ENCODE data around the gene PCDH9. TPM values are rescaled to one million over a fixed set of nuclear protein-coding genes. Genes with fewer than 3 reads are reported as not detected.

Gene PCDH9
- total and polyA plus RNA-seq, 2 donors: 0.72 to 28.2 TPM

DNA sequence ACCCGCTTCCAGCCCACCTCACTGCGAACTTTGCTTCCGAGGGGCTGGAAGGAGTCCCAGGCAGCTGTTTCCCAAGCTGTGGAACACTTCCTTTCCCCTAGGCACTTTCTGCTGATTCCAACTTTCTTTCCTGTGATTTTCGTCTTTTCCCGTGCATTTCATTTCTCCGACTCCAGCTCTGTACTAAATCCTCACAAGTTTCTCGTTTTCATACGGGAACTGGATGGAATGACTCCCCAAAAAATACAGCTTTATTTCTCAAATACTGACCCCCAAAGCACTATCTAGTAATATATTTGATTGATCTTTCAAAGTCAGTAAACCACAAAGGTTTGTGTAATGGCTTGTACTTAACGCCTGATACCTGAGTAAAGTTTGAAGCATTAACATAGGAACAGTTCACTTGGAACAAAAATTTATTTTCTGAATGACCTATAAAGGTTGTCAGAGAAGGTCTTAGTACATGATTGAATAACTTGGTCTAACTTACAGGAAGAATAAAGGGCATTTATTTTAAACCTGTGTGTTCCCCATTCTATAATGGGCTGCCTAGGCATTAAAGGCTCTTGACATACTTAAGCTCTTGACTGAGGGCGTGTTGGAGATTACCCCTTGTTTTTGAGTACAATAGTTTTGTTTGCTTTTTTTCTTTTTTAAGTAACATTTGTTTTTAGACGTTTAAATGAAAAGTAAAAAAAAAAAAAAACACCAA lies 1.3 kb upstream of the PCDH9 start:
- 5% methylated on average over 11 of the region's 11 CpGs for WGBS
- DNase-seq (ENCODE audit: extremely low spot score): peak; percentile 40
- H3K4me1 ChIP-seq (ENCODE audit: insufficient read depth): no peaks in the 10 kb centered on the region
- H3K27ac ChIP-seq (ENCODE audit: low read depth): no peak overlapping the region
- no peaks in the 10 kb centered on the region for H3K36me3 ChIP-seq (ENCODE audit: insufficient read depth)
- peak overlapping the region; percentile 48 for H3K4me3 ChIP-seq (ENCODE audit: low read depth, low read length)

DNA sequence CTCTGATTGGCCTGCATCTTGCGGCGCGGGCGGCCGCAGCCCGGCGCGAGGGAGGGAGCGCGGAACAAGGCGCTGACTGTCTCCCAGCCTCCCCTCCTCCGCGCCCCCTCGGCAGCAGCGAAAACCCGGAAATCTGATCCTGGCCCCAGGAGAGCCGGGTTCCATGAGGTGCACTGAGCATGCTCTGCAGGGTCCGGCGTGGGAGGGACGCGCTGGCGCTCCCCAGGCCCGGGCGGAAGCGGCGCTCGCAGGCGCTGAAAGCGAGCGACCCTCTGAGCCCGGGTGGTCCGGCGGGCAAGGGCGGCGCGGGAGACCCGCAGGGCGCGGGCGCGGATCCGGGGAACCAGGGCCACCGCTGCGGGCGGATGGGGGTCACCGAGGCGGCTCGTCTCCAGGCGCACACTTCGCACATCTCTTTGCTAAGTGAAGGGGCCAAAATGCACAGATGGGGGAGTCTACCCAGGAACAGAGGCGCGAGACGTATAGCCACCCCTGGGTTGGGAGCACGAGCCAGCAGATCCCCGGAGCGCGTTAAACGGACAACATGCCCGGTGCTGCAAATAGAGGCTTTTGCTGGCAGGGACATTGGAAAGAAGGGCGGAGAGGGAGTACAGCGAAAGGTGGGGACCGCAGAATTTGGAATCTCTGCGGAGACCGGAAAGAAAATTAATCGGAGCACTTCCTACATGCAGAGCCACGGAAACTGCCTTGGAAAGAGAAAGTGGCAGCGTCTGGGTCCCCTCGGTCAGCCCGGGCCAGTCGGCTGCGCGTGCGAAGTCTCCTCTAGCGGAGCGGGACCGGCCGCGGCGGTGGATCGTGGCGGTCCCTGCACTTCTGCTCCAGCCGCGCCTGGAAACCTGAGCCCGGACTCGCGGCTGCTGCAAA lies 510 bp upstream of the PCDH9 start:
- no peaks in the 10 kb centered on the region for H3K4me1 ChIP-seq (ENCODE audit: insufficient read depth)
- WGBS: under 1% methylated on average over 86 of the region's 86 CpGs
- DNase-seq (ENCODE audit: extremely low spot score): peak; percentile 92
- peak overlapping the region; percentile 48 for H3K4me3 ChIP-seq (ENCODE audit: low read depth, low read length)
- peak overlapping the region; percentile 51 for H3K27ac ChIP-seq (ENCODE audit: low read depth)
- H3K36me3 ChIP-seq (ENCODE audit: insufficient read depth): no peaks in the 10 kb centered on the region

DNA sequence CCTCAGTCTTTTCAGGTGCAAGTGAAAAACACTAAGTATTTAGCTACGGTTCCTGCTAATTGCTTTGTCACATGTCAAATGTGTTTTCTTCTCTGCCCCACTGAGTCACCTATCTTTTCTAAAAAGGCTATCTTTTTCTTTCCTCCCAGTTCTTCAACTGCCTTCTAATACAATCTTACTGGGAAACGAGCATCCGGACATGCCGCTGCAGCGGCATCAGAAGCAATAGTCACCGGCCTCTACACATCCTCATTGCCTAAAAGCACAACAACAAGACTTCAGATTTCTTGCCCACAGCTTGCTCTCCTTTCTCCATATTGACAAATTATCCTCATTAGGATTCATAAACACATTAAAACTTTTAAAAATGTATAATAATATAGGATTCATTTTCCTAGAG lies 1.2 kb downstream of the PCDH9 start:
- Histone ChIP-seq H3K4me1 (ENCODE audit: insufficient read depth) (no peaks in the 10 kb centered on the region), H3K36me3 (ENCODE audit: insufficient read depth) (no peaks in the 10 kb centered on the region), H3K27ac (ENCODE audit: low read depth) (no peak overlapping the region), H3K4me3 (ENCODE audit: low read depth, low read length) (peak overlapping the region; percentile 17)
- no peak for DNase-seq (ENCODE audit: extremely low spot score)
- 5% methylated on average over 6 of the region's 6 CpGs for WGBS

DNA sequence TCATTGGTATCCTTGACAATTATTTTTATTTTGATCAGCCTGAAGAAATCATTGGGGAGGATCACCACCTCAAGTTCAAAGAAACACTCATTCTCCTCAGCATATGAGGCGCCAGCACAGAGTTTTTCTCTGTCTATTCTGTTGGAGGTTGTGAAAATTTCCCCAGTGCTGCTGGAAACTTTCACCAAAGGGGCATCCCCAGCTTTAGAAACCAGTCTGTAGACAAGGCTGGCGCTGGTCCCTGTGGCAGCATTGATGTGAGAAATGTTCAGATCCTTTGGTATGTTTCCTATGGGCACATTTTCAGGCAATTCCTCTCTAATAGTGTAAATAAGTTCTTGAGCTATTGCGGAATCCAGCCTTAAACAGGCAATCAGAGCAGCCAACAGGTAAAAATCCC lies 2.1 kb downstream of the PCDH9 start:
- no peak for DNase-seq (ENCODE audit: extremely low spot score)
- no peak overlapping the region for H3K27ac ChIP-seq (ENCODE audit: low read depth)
- no peaks in the 10 kb centered on the region for H3K4me1 ChIP-seq (ENCODE audit: insufficient read depth)
- WGBS: 94% methylated on average over 3 of the region's 3 CpGs
- no peaks in the 10 kb centered on the region for H3K36me3 ChIP-seq (ENCODE audit: insufficient read depth)
- no peak overlapping the region for H3K4me3 ChIP-seq (ENCODE audit: low read depth, low read length)

DNA sequence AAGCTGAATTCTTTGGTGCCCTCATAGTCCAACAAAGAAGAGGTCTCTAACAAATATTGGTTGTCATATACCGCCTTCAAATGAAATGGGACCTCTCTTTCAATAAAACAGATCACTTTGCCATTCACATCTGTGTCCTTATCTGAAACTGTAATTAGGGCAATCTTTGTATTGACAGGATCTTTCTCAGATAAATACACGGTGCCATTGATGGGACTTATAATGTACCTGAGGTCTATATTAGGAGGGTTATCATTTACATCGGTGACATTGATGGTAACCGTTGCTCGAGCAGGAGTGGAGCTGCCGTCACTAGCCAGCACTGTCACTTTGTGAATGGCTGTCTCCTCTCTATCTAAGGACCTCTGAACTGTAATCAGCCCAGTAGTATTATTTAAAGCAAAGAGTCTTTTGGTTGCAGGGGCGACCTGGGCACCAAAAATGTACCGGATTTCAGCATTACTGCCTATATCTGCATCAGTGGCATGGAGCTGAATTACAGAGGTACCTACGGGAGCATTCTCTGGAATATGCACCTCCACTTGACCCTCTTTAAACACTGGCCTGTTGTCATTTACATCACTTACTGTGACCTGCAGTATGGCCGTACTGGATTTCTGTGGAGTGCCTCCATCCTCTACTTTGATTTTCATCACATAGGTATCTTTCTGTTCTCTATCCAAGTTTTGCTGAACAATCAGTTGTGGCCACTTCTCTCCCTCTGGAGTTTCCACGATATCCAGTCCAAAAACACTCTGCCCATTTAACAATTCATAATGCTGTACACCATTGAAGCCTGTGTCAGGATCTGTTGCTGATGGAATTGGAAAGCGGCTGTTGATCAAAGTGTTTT lies 2.8 kb downstream of the PCDH9 start:
- Histone ChIP-seq H3K36me3 (ENCODE audit: insufficient read depth) (no peaks in the 10 kb centered on the region), H3K27ac (ENCODE audit: low read depth) (no peak overlapping the region), H3K4me3 (ENCODE audit: low read depth, low read length) (no peak overlapping the region), H3K4me1 (ENCODE audit: insufficient read depth) (no peaks in the 10 kb centered on the region)
- DNase-seq (ENCODE audit: extremely low spot score): no peak
- WGBS: 92% methylated on average over 12 of the region's 12 CpGs

DNA sequence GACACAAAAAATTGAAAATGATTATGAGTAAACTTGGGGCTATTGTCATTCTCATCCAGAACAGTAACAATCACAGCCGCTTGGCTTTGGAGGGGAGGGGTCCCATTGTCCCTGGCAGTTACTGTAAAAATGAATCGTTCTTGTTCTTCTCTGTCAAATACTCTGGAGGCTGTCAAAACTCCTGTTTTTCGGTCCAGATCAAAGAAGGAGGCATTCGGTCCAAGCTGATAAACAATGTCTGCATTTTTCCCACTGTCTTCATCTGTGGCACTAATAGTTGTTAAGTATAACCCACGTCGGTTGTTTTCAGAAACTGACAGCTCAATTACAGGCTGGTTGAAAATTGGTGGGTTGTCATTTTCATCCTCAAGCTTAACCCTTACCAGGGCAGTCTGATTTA lies 3.4 kb downstream of the PCDH9 start:
- Histone ChIP-seq H3K36me3 (ENCODE audit: insufficient read depth) (no peaks in the 10 kb centered on the region), H3K27ac (ENCODE audit: low read depth) (no peak overlapping the region), H3K4me3 (ENCODE audit: low read depth, low read length) (no peak overlapping the region), H3K4me1 (ENCODE audit: insufficient read depth) (no peaks in the 10 kb centered on the region)
- WGBS: 72% methylated on average over 6 of the region's 6 CpGs
- no peak for DNase-seq (ENCODE audit: extremely low spot score)

DNA sequence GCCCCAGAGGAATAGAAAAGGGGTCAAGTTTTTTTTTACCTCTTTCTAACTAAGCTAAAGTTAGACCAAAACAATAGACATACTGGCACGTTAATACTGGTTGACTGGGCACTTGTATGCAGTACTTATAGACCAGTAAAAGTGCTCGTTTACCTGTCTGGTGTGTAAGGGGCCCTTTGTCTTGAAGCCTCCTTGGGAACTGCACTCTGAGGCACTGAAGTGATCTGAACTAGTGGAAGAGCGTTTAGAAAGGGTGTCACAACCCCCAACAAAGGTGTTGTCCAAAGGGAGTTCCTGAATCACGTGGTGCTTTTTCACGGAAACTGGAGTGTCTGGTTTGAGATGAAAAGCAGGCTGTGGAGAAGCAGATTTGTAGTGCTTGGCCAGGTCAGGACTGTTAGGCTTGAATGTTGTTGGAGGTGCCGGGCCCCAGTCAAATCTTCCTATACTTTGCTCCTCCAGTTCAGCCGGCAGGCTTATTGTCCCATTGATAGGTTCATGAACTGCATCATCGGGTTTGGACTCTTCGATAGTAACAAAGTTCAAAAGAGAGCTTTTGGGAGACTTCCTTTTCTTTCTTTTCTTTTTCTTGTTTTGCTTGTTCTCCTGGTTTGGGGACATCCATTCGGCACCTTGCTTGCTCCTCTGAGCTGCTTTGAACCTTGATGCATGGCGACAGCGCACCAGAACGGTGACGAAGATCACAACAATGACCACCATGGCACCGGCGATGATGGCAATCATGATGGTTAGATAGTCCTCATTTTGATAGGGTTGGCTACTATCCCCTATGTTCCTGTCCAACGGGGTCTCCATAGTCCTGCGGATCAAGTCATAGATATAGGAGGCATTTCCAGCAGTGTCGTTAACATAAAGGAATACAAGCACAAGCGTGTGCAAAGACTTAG lies 4.6 kb downstream of the PCDH9 start:
- no peak overlapping the region for H3K27ac ChIP-seq (ENCODE audit: low read depth)
- no peaks in the 10 kb centered on the region for H3K36me3 ChIP-seq (ENCODE audit: insufficient read depth)
- DNase-seq (ENCODE audit: extremely low spot score): no peak
- H3K4me1 ChIP-seq (ENCODE audit: insufficient read depth): no peaks in the 10 kb centered on the region
- WGBS: 88% methylated on average over 20 of the region's 20 CpGs
- no peak overlapping the region for H3K4me3 ChIP-seq (ENCODE audit: low read depth, low read length)

DNA sequence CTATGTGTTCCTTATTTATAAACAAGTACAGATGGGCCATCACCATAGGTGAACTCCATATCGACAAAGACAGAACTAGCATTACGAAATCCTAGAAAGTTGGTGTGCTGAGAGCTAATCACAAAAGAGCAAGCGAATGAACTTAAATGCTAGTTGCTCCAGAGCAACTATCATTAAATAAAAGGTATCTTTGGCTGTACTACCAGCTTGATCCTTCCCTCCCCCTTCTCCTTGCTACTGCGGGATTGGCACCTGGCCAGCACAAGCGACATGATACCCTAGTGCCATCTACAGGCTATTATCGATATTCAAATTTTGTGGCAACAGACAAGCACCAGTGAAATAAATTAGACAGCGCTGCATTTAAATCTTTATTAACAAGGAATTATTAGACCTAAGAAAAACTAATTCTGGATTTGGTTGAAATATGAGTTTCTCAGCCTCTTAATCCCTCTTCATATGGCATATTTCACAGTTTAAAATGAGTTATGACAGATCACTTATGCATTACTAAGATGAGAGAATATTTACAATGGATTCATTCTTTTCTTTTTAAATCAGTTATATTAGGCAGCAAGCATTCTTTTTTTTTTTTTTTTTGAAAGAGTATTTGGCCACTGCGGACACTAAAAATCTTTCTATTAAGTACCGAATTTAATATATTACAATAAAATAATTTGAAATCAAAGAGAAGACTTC lies 5.8 kb downstream of the PCDH9 start:
- no peaks in the 10 kb centered on the region for H3K4me1 ChIP-seq (ENCODE audit: insufficient read depth)
- peak; percentile 76 for DNase-seq (ENCODE audit: extremely low spot score)
- no peaks in the 10 kb centered on the region for H3K36me3 ChIP-seq (ENCODE audit: insufficient read depth)
- 18% methylated on average over 9 of the region's 9 CpGs for WGBS
- no peak overlapping the region for H3K27ac ChIP-seq (ENCODE audit: low read depth)
- H3K4me3 ChIP-seq (ENCODE audit: low read depth, low read length): no peak overlapping the region

DNA sequence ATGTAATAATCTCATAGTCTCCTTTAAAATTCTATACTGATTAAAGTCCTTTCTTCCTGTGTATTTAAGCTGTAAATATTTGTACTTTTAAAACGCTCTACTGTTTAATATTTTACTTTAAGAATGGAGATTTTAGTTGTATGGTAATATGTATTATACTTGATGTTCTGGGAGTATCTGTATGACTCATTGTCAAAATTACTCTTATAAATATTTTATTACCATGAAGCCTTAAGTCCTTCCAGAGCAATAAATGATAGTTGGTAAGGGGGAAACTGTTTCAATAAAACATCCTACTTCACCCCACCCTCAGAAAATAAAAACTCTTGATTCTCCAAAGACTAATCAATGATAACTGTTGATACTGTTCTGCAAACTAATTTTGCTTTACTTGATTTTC lies 6.4 kb downstream of the PCDH9 start:
- Histone ChIP-seq H3K4me1 (ENCODE audit: insufficient read depth) (no peaks in the 10 kb centered on the region), H3K36me3 (ENCODE audit: insufficient read depth) (no peaks in the 10 kb centered on the region), H3K27ac (ENCODE audit: low read depth) (no peak overlapping the region), H3K4me3 (ENCODE audit: low read depth, low read length) (no peak overlapping the region)
- 40% methylated on average over 1 of the region's 1 CpG for WGBS
- no peak for DNase-seq (ENCODE audit: extremely low spot score)

DNA sequence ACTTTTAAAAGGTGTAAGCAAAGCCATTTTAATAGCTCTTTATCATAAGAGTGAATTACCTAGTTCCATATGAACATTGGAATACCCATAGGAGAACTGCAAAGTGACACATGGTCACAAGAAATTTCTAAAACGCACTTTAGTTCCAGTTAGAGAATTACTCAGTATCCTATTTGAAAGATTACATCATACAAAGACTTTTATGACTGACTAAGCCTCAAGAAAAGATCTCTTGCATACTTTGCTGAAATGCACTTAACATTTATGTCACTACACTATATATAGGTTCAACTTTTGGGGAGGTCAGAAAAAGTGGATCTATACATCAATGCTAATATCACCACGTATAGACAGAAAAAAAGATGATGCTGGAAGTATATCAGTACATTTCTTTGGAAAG lies 7.1 kb downstream of the PCDH9 start:
- H3K27ac ChIP-seq (ENCODE audit: low read depth): no peak overlapping the region
- no peaks in the 10 kb centered on the region for H3K36me3 ChIP-seq (ENCODE audit: insufficient read depth)
- H3K4me1 ChIP-seq (ENCODE audit: insufficient read depth): no peaks in the 10 kb centered on the region
- 47% methylated on average over 2 of the region's 2 CpGs for WGBS
- DNase-seq (ENCODE audit: extremely low spot score): no peak
- H3K4me3 ChIP-seq (ENCODE audit: low read depth, low read length): no peak overlapping the region

DNA sequence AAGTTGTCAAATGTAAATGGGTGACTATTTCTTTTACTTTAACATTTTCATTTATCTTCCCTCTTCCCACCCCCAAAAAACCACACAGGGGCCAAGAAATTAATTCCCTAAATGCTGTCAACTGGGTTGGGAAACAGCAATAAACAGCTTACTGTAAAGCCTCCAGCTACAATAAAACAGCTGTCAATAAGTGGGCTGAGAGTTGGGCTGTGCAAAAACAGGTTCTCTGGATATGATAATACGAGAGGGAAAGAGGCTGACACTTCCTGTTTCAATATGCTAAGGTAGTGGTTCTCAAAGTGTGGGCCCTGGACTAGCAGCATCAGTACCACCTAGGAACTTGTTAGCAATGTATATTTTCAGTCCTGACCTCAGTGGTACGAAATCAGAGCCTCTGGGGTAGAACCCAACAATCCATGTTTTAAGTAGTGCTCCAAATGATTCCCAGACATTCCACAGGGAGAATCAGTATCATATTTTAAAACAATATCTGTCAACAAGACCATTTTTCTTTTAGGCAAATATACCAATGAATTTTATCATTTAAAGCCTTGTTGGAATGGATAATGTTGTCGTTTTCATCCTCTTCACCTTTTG lies 8.4 kb downstream of the PCDH9 start:
- Histone ChIP-seq H3K4me3 (ENCODE audit: low read depth, low read length) (no peak overlapping the region), H3K36me3 (ENCODE audit: insufficient read depth) (no peaks in the 10 kb centered on the region), H3K4me1 (ENCODE audit: insufficient read depth) (no peaks in the 10 kb centered on the region), H3K27ac (ENCODE audit: low read depth) (no peak overlapping the region)
- 76% methylated on average over 3 of the region's 3 CpGs for WGBS
- DNase-seq (ENCODE audit: extremely low spot score): no peak

DNA sequence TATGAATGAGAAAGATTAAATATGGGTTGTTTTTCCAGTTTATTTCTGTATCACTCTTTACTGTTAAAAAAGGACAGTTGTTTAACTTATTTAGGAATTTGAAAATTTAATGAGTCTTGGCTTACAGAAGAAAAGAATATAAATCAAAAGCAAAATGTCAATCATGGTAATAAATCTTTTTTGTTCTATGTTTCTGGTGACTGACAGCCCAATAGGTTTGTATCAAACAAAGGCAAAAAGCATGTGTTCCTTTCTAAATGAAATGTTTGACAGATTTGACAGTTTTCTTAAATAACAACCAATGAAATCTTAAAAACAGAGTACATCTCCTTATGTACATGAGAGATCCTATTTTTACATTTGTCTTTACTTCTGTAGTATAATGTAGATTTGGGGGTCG lies 11.0 kb downstream of the PCDH9 start:
- H3K4me1 ChIP-seq (ENCODE audit: insufficient read depth): no peaks in the 10 kb centered on the region
- H3K4me3 ChIP-seq (ENCODE audit: low read depth, low read length): no peak overlapping the region
- DNase-seq (ENCODE audit: extremely low spot score): no peak
- H3K27ac ChIP-seq (ENCODE audit: low read depth): no peak overlapping the region
- H3K36me3 ChIP-seq (ENCODE audit: insufficient read depth): no peaks in the 10 kb centered on the region
- WGBS: 96% methylated on average over 1 of the region's 1 CpG

All from urinary bladder (tissue), 4 donors.